Hepatocyte (in vitro differentiated cells): Measurements from ENCODE around the gene NHS. TPM values are rescaled to one million over a fixed set of nuclear protein-coding genes. Genes with fewer than 3 reads are reported as not detected.

Experiments
- DNase-seq: peaks from one replicate; pipeline ENCODE4 v3.0.0-alpha.2; 2016; ENCODE audit warnings: low spot score
- H2AFZ ChIP-seq: fragments of 200-600 bp; sonication (generic); 2 replicates; pipeline ENCODE4 v1.6.0; 2016; ENCODE audit warnings: antibody characterized with exemption, mild to moderate bottlenecking
- H3K27ac ChIP-seq: fragments of 200-600 bp; sonication (generic); 2 replicates; pipeline ENCODE4 v1.5.1; 2016; ENCODE audit warnings: mild to moderate bottlenecking
- H3K27me3 ChIP-seq: fragments of 200-600 bp; sonication (generic); 2 replicates; pipeline ENCODE4 v1.6.1; 2016
- H3K36me3 ChIP-seq: fragments of 200-600 bp; sonication (generic); replicated peaks from 2 replicates; pipeline ENCODE4 v1.5.1; 2016; ENCODE audit warnings: low read depth; ENCODE audit not compliant: insufficient read depth
- H3K4me1 ChIP-seq: fragments of 200-600 bp; sonication (generic); 2 replicates; pipeline ENCODE4 v1.5.1; 2016; ENCODE audit warnings: mild to moderate bottlenecking, moderate library complexity; ENCODE audit not compliant: insufficient read depth
- H3K4me2 ChIP-seq: fragments of 200-600 bp; sonication (generic); 2 replicates; pipeline ENCODE4 v1.6.0; 2016
- H3K4me3 ChIP-seq: fragments of 200-600 bp; sonication (generic); 2 replicates; pipeline ENCODE4 v1.5.1; 2016; ENCODE audit warnings: mild to moderate bottlenecking
- H3K79me2 ChIP-seq: fragments of 200-600 bp; sonication (generic); 2 replicates; pipeline ENCODE4 v1.6.0; 2017; ENCODE audit warnings: mild to moderate bottlenecking
- H3K9me2 ChIP-seq: fragments of 200-600 bp; sonication (generic); replicated peaks from 2 replicates; pipeline ENCODE4 v1.6.0; 2017; ENCODE audit warnings: mild to moderate bottlenecking; ENCODE audit not compliant: insufficient read depth
- H3K9me3 ChIP-seq: fragments of 200-600 bp; sonication (generic); 2 replicates; pipeline ENCODE4 v1.5.1; 2016; ENCODE audit warnings: low read depth, mild to moderate bottlenecking
- H4K20me1 ChIP-seq: fragments of 200-600 bp; sonication (generic); 2 replicates; pipeline ENCODE4 v1.6.0; 2016; ENCODE audit warnings: mild to moderate bottlenecking; ENCODE audit not compliant: insufficient read depth, poor library complexity, severe bottlenecking
- EZH2 ChIP-seq: fragments of 200-600 bp; sonication (generic); IDR thresholded peaks from 2 replicates; pipeline ENCODE4 v1.6.1; 2016; ENCODE audit warnings: antibody characterized with exemption, mild to moderate bottlenecking, borderline replicate concordance
- EZH2phosphoT487 ChIP-seq: fragments of 200-600 bp; sonication (generic); IDR thresholded peaks from one replicate; pipeline ENCODE4 v1.6.1; 2018; ENCODE audit warnings: antibody characterized with exemption, mild to moderate bottlenecking, low read depth, moderate library complexity; ENCODE audit not compliant: unreplicated experiment, severe bottlenecking
- WGBS: methylation state at CpG from one replicate; pipeline ENCODE4 v1.1.6; 2016; ENCODE audit warnings: low lambda C conversion rate; ENCODE audit errors: missing lambda C conversion rate; 5-methylcytosine and 5-hydroxymethylcytosine counted together
- polyA plus RNA-seq: library from polyadenylated mRNA; unstranded; fragments of >200 nt; fragmentation: Nextera tagmentation; extraction: Ambion mirVana; gene quantifications from 2 replicates; pipeline ENCODE4 v1.2.1, GENCODE V29; 2016
- total RNA-seq: library from RNA; depleted of rRNA; stranded (reverse); fragments of >200 nt; gene quantifications from 2 replicates; pipeline ENCODE4 v1.2.3, GENCODE V29; 2014
- TF ChIP-seq, protein P1 (sequence below): fragments of 200-600 bp; sonication (generic); IDR thresholded peaks from 2 replicates; pipeline ENCODE4 v1.5.1; 2016; ENCODE audit warnings: antibody characterized with exemption, mild to moderate bottlenecking; ENCODE audit not compliant: poor library complexity

The NHS gene
- total and polyA plus RNA-seq, 2 experiments from 2014 or later: 0.35 to 3.1 TPM

DNA sequence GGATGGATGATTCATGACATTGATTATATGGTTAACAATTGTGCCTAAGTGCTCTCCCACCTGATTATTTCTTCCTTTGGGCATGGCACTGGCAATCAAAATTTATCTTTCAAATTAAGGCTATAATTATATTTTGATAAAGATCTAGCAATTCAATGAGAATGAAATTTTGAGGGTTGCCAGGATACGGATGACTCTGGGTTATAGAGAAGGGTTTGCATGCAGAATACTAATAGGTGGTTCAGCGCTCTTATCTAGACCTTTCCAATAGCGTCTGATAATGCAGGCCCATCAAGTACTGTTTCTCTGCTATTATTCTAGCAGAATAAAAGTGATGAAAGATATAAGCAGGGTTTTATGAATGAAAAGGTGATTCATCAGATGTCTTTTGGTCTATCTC, 287.4 kb downstream of the NHS start:
- Histone ChIP-seq H3K4me3 (no peak overlapping the region), H4K20me1 (no peaks in the 10 kb centered on the region), H3K27ac (no peak overlapping the region), H3K79me2 (no peaks in the 10 kb centered on the region), H3K4me2 (no peak overlapping the region), H3K27me3 (no peaks in the 10 kb centered on the region), H3K9me2 (no peaks in the 10 kb centered on the region), H3K36me3 (no peaks in the 10 kb centered on the region), H2AFZ (no peak overlapping the region), H3K4me1 (no peaks in the 10 kb centered on the region), H3K9me3 (no peaks in the 10 kb centered on the region)
- no peak for DNase-seq
- 73% methylated on average over 3 of the region's 3 CpGs for WGBS
- TF ChIP-seq EZH2 (no peak), EZH2phosphoT487 (no peak)

DNA sequence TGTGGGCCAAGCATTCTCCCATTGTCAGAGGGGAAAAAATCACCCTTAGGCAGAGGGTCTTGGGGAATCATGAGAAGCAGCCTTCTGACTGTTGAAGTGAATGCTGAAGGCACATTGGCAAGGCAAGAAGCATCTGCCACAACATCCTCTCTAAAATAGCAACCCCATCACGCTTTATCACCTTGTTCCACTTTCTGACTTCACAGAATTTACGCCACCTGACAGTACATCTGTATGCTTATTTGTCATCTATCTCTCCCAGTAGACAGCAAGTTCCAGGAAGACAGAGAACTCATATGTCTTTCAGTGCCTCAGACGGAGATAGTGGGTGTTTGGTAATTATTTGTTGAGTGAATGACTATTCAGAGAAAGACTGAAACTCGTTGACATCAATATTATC, 293.9 kb downstream of the NHS start:
- DNase-seq: no peak
- 57% methylated on average over 4 of the region's 4 CpGs for WGBS
- Histone ChIP-seq H3K9me2 (no peaks in the 10 kb centered on the region), H3K4me3 (no peak overlapping the region), H3K79me2 (no peaks in the 10 kb centered on the region), H3K27ac (no peak overlapping the region), H4K20me1 (no peaks in the 10 kb centered on the region), H3K9me3 (no peaks in the 10 kb centered on the region), H3K4me1 (no peaks in the 10 kb centered on the region), H3K36me3 (no peaks in the 10 kb centered on the region), H2AFZ (no peak overlapping the region), H3K4me2 (no peak overlapping the region), H3K27me3 (no peaks in the 10 kb centered on the region)
- TF ChIP-seq, protein P1, sequence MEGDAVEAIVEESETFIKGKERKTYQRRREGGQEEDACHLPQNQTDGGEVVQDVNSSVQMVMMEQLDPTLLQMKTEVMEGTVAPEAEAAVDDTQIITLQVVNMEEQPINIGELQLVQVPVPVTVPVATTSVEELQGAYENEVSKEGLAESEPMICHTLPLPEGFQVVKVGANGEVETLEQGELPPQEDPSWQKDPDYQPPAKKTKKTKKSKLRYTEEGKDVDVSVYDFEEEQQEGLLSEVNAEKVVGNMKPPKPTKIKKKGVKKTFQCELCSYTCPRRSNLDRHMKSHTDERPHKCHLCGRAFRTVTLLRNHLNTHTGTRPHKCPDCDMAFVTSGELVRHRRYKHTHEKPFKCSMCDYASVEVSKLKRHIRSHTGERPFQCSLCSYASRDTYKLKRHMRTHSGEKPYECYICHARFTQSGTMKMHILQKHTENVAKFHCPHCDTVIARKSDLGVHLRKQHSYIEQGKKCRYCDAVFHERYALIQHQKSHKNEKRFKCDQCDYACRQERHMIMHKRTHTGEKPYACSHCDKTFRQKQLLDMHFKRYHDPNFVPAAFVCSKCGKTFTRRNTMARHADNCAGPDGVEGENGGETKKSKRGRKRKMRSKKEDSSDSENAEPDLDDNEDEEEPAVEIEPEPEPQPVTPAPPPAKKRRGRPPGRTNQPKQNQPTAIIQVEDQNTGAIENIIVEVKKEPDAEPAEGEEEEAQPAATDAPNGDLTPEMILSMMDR: no peak
- TF ChIP-seq EZH2phosphoT487: no peak
- TF ChIP-seq EZH2: no peak

DNA sequence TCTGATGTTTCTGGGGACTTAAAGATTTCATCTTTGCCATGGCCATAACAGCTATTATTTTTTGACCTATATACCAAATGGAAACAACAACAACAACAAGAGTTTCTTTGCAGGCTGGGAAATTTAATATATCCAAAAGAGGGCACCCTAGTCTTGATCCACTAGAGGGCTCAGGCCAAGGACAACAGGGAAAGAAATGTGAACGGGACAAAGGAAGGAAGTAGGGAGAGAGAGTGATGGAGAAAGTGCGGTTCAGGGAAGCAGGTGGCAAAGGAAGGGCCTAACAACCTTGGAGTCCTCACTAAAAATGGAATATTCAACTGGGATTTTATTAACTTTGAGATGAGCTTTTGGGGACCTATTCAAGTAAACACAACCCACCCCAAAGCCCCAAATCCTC, 294.5 kb downstream of the NHS start:
- H3K4me2 ChIP-seq: no peak overlapping the region
- H3K79me2 ChIP-seq: no peaks in the 10 kb centered on the region

DNA sequence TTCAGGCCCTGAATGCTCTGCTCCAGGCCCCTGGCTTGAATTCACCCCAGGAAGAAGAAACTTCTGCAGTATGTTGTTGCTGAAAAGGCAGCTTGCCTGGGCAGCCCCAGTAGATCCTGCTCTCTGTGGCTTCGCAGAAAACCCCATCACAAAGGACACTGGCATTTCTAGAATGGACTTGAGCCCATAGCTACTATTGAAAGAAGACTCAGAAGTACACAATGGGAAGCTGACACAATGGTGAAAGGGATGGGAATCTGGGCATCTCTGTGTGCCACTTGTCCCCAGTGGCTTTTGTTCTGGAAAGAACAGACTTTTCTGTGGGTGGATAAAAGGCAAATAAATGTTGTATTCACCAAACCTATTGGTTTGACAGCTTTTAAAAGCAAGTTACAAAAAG, 294.9 kb downstream of the NHS start:
- H3K4me3 ChIP-seq: no peak overlapping the region
- WGBS: 64% methylated on average over 1 of the region's 1 CpG
- no peak for DNase-seq

More for the DNA sequence above, 294.5 kb downstream of the NHS start:
- DNase-seq: no peak
- H2AFZ ChIP-seq: no peak overlapping the region
- H3K36me3 ChIP-seq: no peaks in the 10 kb centered on the region
- H3K27ac ChIP-seq: no peak overlapping the region
- TF ChIP-seq EZH2phosphoT487 (no peak), EZH2 (no peak)
- TF ChIP-seq, protein P1: no peak
- no peak overlapping the region for H3K4me3 ChIP-seq
- 49% methylated on average over 2 of the region's 2 CpGs for WGBS
- no peaks in the 10 kb centered on the region for H3K27me3 ChIP-seq
- H4K20me1 ChIP-seq: no peaks in the 10 kb centered on the region
- H3K4me1 ChIP-seq: no peaks in the 10 kb centered on the region
- no peaks in the 10 kb centered on the region for H3K9me2 ChIP-seq
- H3K9me3 ChIP-seq: no peaks in the 10 kb centered on the region

More for the DNA sequence above, 294.9 kb downstream of the NHS start:
- no peaks in the 10 kb centered on the region for H3K27me3 ChIP-seq
- no peaks in the 10 kb centered on the region for H3K9me2 ChIP-seq
- H4K20me1 ChIP-seq: no peaks in the 10 kb centered on the region
- no peak overlapping the region for H2AFZ ChIP-seq
- H3K4me2 ChIP-seq: no peak overlapping the region
- no peak overlapping the region for H3K27ac ChIP-seq
- no peaks in the 10 kb centered on the region for H3K9me3 ChIP-seq
- H3K36me3 ChIP-seq: no peaks in the 10 kb centered on the region
- no peak for TF ChIP-seq EZH2phosphoT487
- H3K79me2 ChIP-seq: no peaks in the 10 kb centered on the region
- no peaks in the 10 kb centered on the region for H3K4me1 ChIP-seq
